Karpas-422 (cell line): ENCODE data around the gene ABCG5. TPM values are rescaled to one million over a fixed set of nuclear protein-coding genes. Genes with fewer than 3 reads are reported as not detected.

Experiments used
- DNase-seq: peaks from one replicate; pipeline ENCODE4 v3.0.0-alpha.2; 2015
- H2AFZ ChIP-seq: fragments of 200-600 bp; sonication (generic); 2 replicates; pipeline ENCODE4 v1.6.1; 2014; ENCODE audit warnings: antibody characterized with exemption, low read length, mixed read lengths
- H3K27ac ChIP-seq: fragments of 200-600 bp; sonication (generic); 2 replicates; pipeline ENCODE4 v1.5.1; 2014; ENCODE audit warnings: mild to moderate bottlenecking, low read length, moderate library complexity
- H3K27me3 ChIP-seq: fragments of 200-600 bp; sonication (generic); 2 replicates; pipeline ENCODE4 v1.6.1; 2014; ENCODE audit warnings: low read length, mixed read lengths
- H3K36me3 ChIP-seq: fragments of 200-600 bp; sonication (generic); 2 replicates; pipeline ENCODE4 v1.6.1; 2014; ENCODE audit warnings: low read length, mixed read lengths; ENCODE audit not compliant: insufficient read depth
- H3K4me1 ChIP-seq: fragments of 200-600 bp; sonication (generic); 2 replicates; pipeline ENCODE4 v1.6.1; 2014; ENCODE audit warnings: mild to moderate bottlenecking, low read length, mixed read lengths
- H3K4me2 ChIP-seq: fragments of 200-600 bp; sonication (generic); 2 replicates; pipeline ENCODE4 v1.6.1; 2014; ENCODE audit warnings: low read length, low read depth, mild to moderate bottlenecking; ENCODE audit not compliant: poor library complexity, severe bottlenecking
- H3K4me3 ChIP-seq: fragments of 200-600 bp; sonication (generic); 2 replicates; pipeline ENCODE4 v1.5.1; 2014; ENCODE audit warnings: mild to moderate bottlenecking, antibody characterized with exemption, low read length, mixed read lengths
- H3K79me2 ChIP-seq: fragments of 200-600 bp; sonication (generic); 2 replicates; pipeline ENCODE4 v1.6.1; 2014; ENCODE audit warnings: mild to moderate bottlenecking, low read length, mixed read lengths
- H3K9ac ChIP-seq: fragments of 200-600 bp; sonication (generic); 2 replicates; pipeline ENCODE4 v1.6.0; 2014; ENCODE audit warnings: low read length
- H3K9me2 ChIP-seq: fragments of 200-600 bp; sonication (generic), shearing (Covaris generic); replicated peaks from 2 replicates; pipeline ENCODE4 v1.6.0; 2014; ENCODE audit warnings: mild to moderate bottlenecking, low read length, moderate library complexity; ENCODE audit not compliant: insufficient read depth
- H3K9me3 ChIP-seq: fragments of 300-700, 200-600 bp; sonication (generic); 2 replicates; pipeline ENCODE4 v1.6.1; 2014; ENCODE audit warnings: low read length, mixed read lengths
- H4K20me1 ChIP-seq: fragments of 200-600 bp; sonication (generic); 2 replicates; pipeline ENCODE4 v1.6.1; 2014; ENCODE audit warnings: mild to moderate bottlenecking, antibody characterized with exemption, low read length, low read depth; ENCODE audit not compliant: insufficient read depth
- total RNA-seq: library from RNA; depleted of rRNA; stranded (reverse); fragments of >200 nt; shearing (Covaris generic); gene quantifications from 2 replicates; pipeline ENCODE4 v1.2.3, GENCODE V29; 2014; ENCODE audit warnings: low replicate concordance

Gene ABCG5
- total RNA-seq, 1 experiment from 2014 or later = not detected

DNA sequence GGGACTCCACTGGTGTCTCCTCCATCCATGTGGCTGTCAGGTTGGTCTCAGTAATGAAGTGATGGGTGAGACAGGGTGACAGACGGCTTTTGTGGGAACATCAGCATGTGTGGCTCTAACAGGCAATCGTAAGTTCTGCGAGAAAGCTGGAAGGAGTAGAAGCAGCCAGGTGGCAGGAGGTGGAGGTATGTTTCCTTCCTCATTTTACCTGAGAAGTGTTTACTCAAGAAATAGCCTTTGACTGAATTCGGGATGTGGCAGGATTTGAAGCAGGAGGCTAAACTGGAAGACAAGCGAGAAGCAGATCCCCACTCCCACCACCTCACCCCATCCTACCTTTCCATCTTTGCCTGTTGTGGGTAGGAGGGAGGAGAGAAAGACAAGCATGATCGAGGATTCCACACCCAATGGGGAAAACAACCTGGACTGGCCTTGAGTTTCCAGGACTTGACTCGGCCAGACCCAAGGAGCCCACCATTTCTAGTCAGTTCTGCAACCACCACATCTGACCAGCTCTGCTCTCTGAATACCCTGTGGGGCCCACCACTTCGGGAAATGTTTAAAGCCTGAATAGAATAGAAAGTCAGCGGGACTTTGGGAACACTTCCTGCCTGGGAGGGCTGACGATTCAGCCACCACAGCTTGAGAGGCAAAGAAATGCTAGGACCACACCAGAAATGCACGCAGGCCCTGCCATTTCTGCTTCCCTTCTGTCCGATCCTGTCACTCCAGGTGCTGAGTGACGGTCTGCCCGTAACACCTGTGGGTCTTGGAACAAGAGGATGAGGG lies 1.3 kb upstream of the ABCG5 start:
- Histone ChIP-seq H3K9ac (no peak overlapping the region), H3K4me2 (no peak overlapping the region), H4K20me1 (no peaks in the 10 kb centered on the region)

GRCh38 chr2:43837831-43838559 lies 644 bp downstream of the ABCG5 start:
- H3K27me3 ChIP-seq = no peaks in the 10 kb centered on the region
- H3K9ac ChIP-seq = no peak overlapping the region
- H3K4me2 ChIP-seq = no peak overlapping the region
- no peaks in the 10 kb centered on the region for H3K36me3 ChIP-seq
- H3K27ac ChIP-seq = no peak overlapping the region
- no peaks in the 10 kb centered on the region for H3K9me3 ChIP-seq
- H2AFZ ChIP-seq = no peak overlapping the region
- H3K4me1 ChIP-seq = no peaks in the 10 kb centered on the region
- no peaks in the 10 kb centered on the region for H3K9me2 ChIP-seq
- H3K4me3 ChIP-seq = no peak overlapping the region
- DNase-seq = no peak
- H4K20me1 ChIP-seq = no peaks in the 10 kb centered on the region
- H3K79me2 ChIP-seq = no peaks in the 10 kb centered on the region

More for the DNA sequence above, 1.3 kb upstream of the ABCG5 start:
- no peak for DNase-seq
- H3K4me1 ChIP-seq = no peaks in the 10 kb centered on the region
- H3K4me3 ChIP-seq = no peak overlapping the region
- no peaks in the 10 kb centered on the region for H3K36me3 ChIP-seq
- no peak overlapping the region for H2AFZ ChIP-seq
- H3K27me3 ChIP-seq = no peaks in the 10 kb centered on the region
- H3K9me2 ChIP-seq = no peaks in the 10 kb centered on the region
- no peak overlapping the region for H3K27ac ChIP-seq
- H3K79me2 ChIP-seq = no peaks in the 10 kb centered on the region
- H3K9me3 ChIP-seq = no peaks in the 10 kb centered on the region

GRCh38 chr2:43837033-43837432 lies 1.6 kb downstream of the ABCG5 start:
- H3K36me3 ChIP-seq = no peaks in the 10 kb centered on the region
- no peak overlapping the region for H3K4me2 ChIP-seq
- no peaks in the 10 kb centered on the region for H4K20me1 ChIP-seq
- H3K4me3 ChIP-seq = no peak overlapping the region
- no peak overlapping the region for H3K9ac ChIP-seq
- H2AFZ ChIP-seq = no peak overlapping the region
- no peaks in the 10 kb centered on the region for H3K9me2 ChIP-seq
- H3K27ac ChIP-seq = no peak overlapping the region
- DNase-seq = no peak
- H3K4me1 ChIP-seq = no peaks in the 10 kb centered on the region
- H3K79me2 ChIP-seq = no peaks in the 10 kb centered on the region
- H3K27me3 ChIP-seq = no peaks in the 10 kb centered on the region
- no peaks in the 10 kb centered on the region for H3K9me3 ChIP-seq

DNA sequence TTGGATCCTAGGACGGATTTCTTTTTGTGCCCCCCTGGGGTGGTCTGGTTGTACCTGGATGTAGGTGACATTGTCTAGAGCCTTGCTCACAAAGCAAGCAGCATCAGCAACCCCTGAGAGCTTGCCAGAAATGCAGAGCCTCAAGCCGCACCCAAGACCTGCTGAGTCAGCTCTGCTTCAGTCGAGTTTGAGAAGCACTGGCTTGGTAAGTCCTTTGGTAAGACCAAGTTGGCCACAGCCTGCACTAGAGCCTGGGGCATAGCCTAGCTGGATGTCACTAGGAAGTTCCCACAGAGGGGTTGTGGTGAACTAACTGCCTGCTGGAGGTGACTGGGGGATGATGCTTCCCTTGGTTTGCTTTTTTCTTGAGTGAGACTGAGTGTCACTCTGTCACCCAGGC lies 6.2 kb downstream of the ABCG5 start:
- DNase-seq = no peak
- Histone ChIP-seq H3K4me2 (no peak overlapping the region), H3K36me3 (no peaks in the 10 kb centered on the region), H3K79me2 (no peaks in the 10 kb centered on the region), H3K27me3 (no peaks in the 10 kb centered on the region), H3K9ac (no peak overlapping the region), H3K9me2 (no peaks in the 10 kb centered on the region), H3K4me3 (no peak overlapping the region), H3K9me3 (no peaks in the 10 kb centered on the region), H2AFZ (no peak overlapping the region), H3K4me1 (no peaks in the 10 kb centered on the region), H3K27ac (no peak overlapping the region), H4K20me1 (no peaks in the 10 kb centered on the region)

GRCh38 chr2:43831543-43832294 lies 6.9 kb downstream of the ABCG5 start:
- Histone ChIP-seq H3K9me2 (no peaks in the 10 kb centered on the region), H3K4me2 (no peak overlapping the region), H3K36me3 (no peaks in the 10 kb centered on the region), H3K4me3 (no peak overlapping the region), H3K79me2 (no peaks in the 10 kb centered on the region), H3K27me3 (no peaks in the 10 kb centered on the region), H4K20me1 (no peaks in the 10 kb centered on the region), H2AFZ (no peak overlapping the region), H3K27ac (no peak overlapping the region), H3K9me3 (no peaks in the 10 kb centered on the region), H3K9ac (no peak overlapping the region), H3K4me1 (no peaks in the 10 kb centered on the region)
- DNase-seq = no peak

DNA sequence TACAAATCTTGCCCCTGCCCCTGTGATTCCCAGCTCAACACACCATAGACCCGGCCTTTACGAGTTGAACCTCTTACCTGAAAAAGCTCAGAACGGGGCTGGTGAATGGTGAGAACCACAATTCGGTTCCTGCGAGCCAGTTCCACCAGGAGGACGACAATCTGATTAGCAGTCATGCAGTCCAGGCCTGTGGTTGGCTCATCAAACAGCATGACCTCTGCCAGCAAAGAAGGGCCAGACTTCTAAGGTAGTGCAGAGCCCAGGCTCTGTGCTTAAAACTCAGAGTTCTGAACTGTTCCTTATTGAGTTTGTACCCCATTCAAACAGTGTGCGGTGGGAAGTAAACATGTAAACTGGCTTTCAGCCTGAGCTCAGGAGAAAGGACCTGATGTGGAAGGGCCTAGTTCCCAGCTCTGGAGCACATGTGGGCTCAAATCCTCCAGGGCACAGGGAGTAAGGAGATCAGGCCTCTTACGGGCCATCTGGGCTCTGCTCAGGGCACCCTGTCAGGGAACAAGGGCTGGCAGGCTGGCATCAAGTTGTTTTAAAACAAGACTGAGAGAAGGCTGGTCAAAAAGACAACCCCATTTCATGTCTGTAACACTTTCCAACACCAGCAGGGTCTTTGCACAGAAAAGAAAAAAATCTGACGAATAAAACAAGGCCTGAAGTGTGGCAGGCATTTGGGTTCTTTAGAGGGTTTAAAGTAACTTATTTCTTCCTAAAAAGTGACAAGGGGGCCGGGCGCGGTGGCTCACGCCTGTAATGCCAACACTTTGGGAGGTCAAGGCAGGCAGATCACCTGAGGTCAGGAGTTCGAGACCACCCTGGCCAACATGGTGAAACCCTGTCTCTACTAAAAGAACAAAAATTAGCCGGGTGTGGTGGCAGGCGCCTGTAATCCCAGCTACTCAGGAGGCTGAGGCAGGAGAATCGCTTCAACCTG lies 12.1 kb downstream of the ABCG5 start:
- H2AFZ ChIP-seq = no peak overlapping the region

GRCh38 chr2:43825841-43826240 lies 12.8 kb downstream of the ABCG5 start:
- Histone ChIP-seq H3K9me3 (no peaks in the 10 kb centered on the region), H3K4me1 (no peaks in the 10 kb centered on the region), H3K9me2 (no peaks in the 10 kb centered on the region), H3K9ac (no peak overlapping the region), H2AFZ (no peak overlapping the region), H3K4me2 (no peak overlapping the region), H4K20me1 (no peaks in the 10 kb centered on the region), H3K79me2 (no peaks in the 10 kb centered on the region), H3K27ac (no peak overlapping the region), H3K27me3 (no peaks in the 10 kb centered on the region), H3K4me3 (no peak overlapping the region), H3K36me3 (no peaks in the 10 kb centered on the region)
- DNase-seq = no peak

More for the DNA sequence above, 12.1 kb downstream of the ABCG5 start:
- no peak overlapping the region for H3K27ac ChIP-seq
- no peaks in the 10 kb centered on the region for H3K9me2 ChIP-seq
- H3K27me3 ChIP-seq = no peaks in the 10 kb centered on the region
- H3K4me3 ChIP-seq = no peak overlapping the region
- DNase-seq = no peak
- no peaks in the 10 kb centered on the region for H3K36me3 ChIP-seq
- no peaks in the 10 kb centered on the region for H4K20me1 ChIP-seq
- H3K4me2 ChIP-seq = no peak overlapping the region
- H3K4me1 ChIP-seq = no peaks in the 10 kb centered on the region
- H3K9ac ChIP-seq = no peak overlapping the region
- H3K79me2 ChIP-seq = no peaks in the 10 kb centered on the region
- no peaks in the 10 kb centered on the region for H3K9me3 ChIP-seq
